Neural crest cell (in vitro differentiated cells): ENCODE measurements around the gene FARP1. TPM values are rescaled to one million over a fixed set of nuclear protein-coding genes. Genes with fewer than 3 reads are reported as not detected.

ENCODE experiments used
- DNase-seq: peaks from one replicate; pipeline ENCODE4 v3.0.0; 2021; ENCODE audit warnings: low read depth, mixed read lengths, low spot score
- H3K27ac Mint-ChIP-seq: one replicate; pipeline ENCODE4 v1.8.0; 2021; ENCODE audit warnings: mild to moderate bottlenecking, mixed read lengths; ENCODE audit not compliant: unreplicated experiment
- H3K27me3 Mint-ChIP-seq: 2 replicates; pipeline ENCODE4 v1.8.0; 2021; ENCODE audit warnings: low read depth, mild to moderate bottlenecking, mixed read lengths
- H3K36me3 Mint-ChIP-seq: 2 replicates; pipeline ENCODE4 v1.8.0; 2021; ENCODE audit warnings: low read depth, mild to moderate bottlenecking, mixed read lengths
- H3K4me1 Mint-ChIP-seq: 2 replicates; pipeline ENCODE4 v1.8.0; 2021; ENCODE audit warnings: mixed read lengths
- H3K4me3 Mint-ChIP-seq: one replicate; pipeline ENCODE4 v1.8.0; 2021; ENCODE audit warnings: mild to moderate bottlenecking, mixed read lengths
- H3K9me3 Mint-ChIP-seq: 2 replicates; pipeline ENCODE4 v1.8.0; 2021; ENCODE audit warnings: mixed read lengths
- CTCF ChIP-seq: fragments of 200-600 bp; sonication (generic); conservative IDR thresholded peaks from 2 replicates; pipeline ENCODE4 v1.5.0; 2021; ENCODE audit warnings: antibody characterized with exemption, mild to moderate bottlenecking
- total RNA-seq: library from RNA; stranded (reverse); gene quantifications from 2 replicates; pipeline ENCODE4 v1.2.1, GENCODE V29; 2021

Gene FARP1
- total RNA-seq, 1 donor from 2014 or later = 138 TPM

- Mint-ChIP-seq H3K27me3 (no peaks in the 10 kb centered on the region), H3K9me3 (no peaks in the 10 kb centered on the region), H3K4me1 (peaks cover 6% of the 10 kb centered on the region), H3K4me3 (no peak overlapping the region), H3K36me3 (peaks cover 19% of the 10 kb centered on the region), H3K27ac (peak overlapping the region; percentile 58)
- no peak for DNase-seq
- TF ChIP-seq CTCF = no peak
These were observed 324.5 kb downstream of the FARP1 start for GRCh38 chr13:98467263-98467985.

- Mint-ChIP-seq H3K4me1 (peaks cover 6% of the 10 kb centered on the region), H3K9me3 (no peaks in the 10 kb centered on the region), H3K27ac (no peak overlapping the region), H3K27me3 (no peaks in the 10 kb centered on the region), H3K4me3 (no peak overlapping the region), H3K36me3 (peaks cover 16% of the 10 kb centered on the region)
- no peak for TF ChIP-seq CTCF
- DNase-seq = no peak
These were observed 325.5 kb downstream of the FARP1 start for GRCh38 chr13:98468361-98468760.

- DNase-seq = no peak
- peaks cover 6% of the 10 kb centered on the region for H3K4me1 Mint-ChIP-seq
- H3K36me3 Mint-ChIP-seq = peaks cover 14% of the 10 kb centered on the region
- no peak overlapping the region for H3K4me3 Mint-ChIP-seq
- no peaks in the 10 kb centered on the region for H3K9me3 Mint-ChIP-seq
- H3K27me3 Mint-ChIP-seq = no peaks in the 10 kb centered on the region
- no peak overlapping the region for H3K27ac Mint-ChIP-seq
- TF ChIP-seq CTCF = no peak
These were observed 326.0 kb downstream of the FARP1 start for GRCh38 chr13:98468929-98469328.

- H3K27ac Mint-ChIP-seq = no peak overlapping the region
- H3K9me3 Mint-ChIP-seq = no peaks in the 10 kb centered on the region
- no peaks in the 10 kb centered on the region for H3K27me3 Mint-ChIP-seq
- DNase-seq = no peak
- peaks cover 14% of the 10 kb centered on the region for H3K36me3 Mint-ChIP-seq
- no peak overlapping the region for H3K4me3 Mint-ChIP-seq
- H3K4me1 Mint-ChIP-seq = peaks cover 15% of the 10 kb centered on the region
- no peak for TF ChIP-seq CTCF
These were observed 328.0 kb downstream of the FARP1 start for GRCh38 chr13:98470920-98471319.

- TF ChIP-seq CTCF = no peak
- no peaks in the 10 kb centered on the region for H3K27me3 Mint-ChIP-seq
- no peak overlapping the region for H3K27ac Mint-ChIP-seq
- peaks cover 19% of the 10 kb centered on the region for H3K4me1 Mint-ChIP-seq
- no peak for DNase-seq
- no peak overlapping the region for H3K4me3 Mint-ChIP-seq
- no peaks in the 10 kb centered on the region for H3K9me3 Mint-ChIP-seq
- peaks cover 14% of the 10 kb centered on the region for H3K36me3 Mint-ChIP-seq
These were observed 329.0 kb downstream of the FARP1 start for GRCh38 chr13:98471934-98472333.
